Ramos (cell line): Measurements from ENCODE around the gene MEP1A.
"Not testable (repeated sequence)": the region's sequence is repeated elsewhere in the genome, so short reads cannot be mapped to it uniquely, and the experiment has no call there.

Experiments used
- in situ Hi-C: fragments of 300-500 bp; cut with MboI; formaldehyde crosslinking; loops from one replicate; pipeline ENCODE4 v1.14.3; 2022; ENCODE audit warnings: low sequenced_read_pairs; ENCODE audit not compliant: unreplicated experiment

Gene MEP1A

GRCh38 chr6:46821458-46821881 is 28.3 kb downstream of the MEP1A start:
- in situ Hi-C loops, result no loop called here

GRCh38 chr6:46828939-46829338 is 35.8 kb downstream of the MEP1A start:
- in situ Hi-C loops, result no loop called here

DNA sequence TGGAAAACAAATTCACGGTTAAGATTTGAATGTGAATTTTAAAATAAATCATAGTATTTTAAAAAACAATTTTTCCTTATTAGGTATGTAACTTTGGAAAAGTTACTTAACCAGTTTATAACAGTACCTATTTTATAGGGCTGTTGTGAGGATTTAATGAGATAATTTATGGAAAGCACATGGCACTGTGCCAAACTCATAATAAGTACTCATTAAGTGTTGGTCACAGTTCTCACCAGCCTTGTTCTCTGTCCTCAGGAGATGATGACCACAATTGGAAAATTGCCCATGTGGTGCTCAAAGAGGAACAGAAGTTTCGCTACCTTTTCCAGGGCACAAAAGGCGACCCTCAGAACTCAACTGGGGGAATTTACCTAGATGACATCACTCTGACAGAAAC is 39.6 kb downstream of the MEP1A start:
- in situ Hi-C loops, result no loop called here

DNA sequence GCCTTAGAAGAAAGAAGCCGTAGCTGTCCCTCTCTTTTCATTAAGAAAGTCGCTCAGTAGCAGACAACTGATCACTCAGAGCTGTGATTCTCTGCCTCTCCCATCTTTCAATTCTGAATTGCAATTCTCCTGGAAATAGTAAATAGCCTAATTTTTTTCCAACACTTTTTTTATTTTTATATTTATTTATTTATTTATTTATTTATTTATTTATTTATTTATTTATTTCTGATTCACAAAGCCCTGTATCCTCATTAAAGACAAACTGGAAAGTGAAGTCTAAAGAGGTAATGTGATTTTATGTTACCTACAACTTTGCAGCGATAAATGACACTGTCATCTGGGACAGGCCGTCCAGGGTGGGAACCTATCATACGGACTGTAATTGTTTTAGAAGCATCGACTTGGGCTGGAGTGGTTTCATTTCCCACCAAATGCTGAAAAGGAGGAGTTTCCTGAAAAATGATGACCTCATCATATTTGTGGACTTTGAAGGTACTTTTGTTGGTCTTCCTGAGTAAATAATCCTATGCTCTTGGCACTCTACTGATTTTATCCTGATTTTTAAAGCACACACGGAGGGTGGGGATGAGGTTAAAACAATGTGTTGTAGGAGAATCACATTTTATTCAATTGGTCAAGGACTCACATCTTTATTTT is 41.2 kb downstream of the MEP1A start:
- in situ Hi-C loops, result not testable (repeated sequence)

DNA sequence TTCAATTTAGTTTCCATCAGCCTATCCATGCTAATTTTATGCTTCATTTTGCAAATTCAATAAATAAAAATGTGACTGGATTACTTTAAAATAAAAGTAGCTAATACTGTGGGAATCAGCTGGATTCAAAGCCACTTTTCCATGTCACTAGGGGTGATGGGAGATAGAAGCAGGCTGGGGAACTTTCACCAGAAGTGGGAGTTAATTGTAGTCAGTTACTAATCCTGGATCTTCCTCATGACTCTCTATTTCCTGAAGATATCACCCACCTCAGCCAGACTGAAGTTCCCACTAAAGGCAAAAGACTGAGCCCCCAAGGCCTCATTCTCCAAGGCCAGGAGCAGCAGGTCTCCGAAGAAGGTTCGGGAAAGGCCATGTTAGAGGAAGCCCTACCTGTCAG is 41.8 kb downstream of the MEP1A start:
- in situ Hi-C loops, result not testable (repeated sequence)

- in situ Hi-C loops, result no loop called here
These were observed 44.8 kb downstream of the MEP1A start for GRCh38 chr6:46838033-46838432.

- in situ Hi-C loops, result not testable (repeated sequence)
These were observed 49.2 kb downstream of the MEP1A start for GRCh38 chr6:46842252-46842846.

- in situ Hi-C loops, result no loop called here
These were observed 51.9 kb downstream of the MEP1A start for GRCh38 chr6:46845126-46845525.

DNA sequence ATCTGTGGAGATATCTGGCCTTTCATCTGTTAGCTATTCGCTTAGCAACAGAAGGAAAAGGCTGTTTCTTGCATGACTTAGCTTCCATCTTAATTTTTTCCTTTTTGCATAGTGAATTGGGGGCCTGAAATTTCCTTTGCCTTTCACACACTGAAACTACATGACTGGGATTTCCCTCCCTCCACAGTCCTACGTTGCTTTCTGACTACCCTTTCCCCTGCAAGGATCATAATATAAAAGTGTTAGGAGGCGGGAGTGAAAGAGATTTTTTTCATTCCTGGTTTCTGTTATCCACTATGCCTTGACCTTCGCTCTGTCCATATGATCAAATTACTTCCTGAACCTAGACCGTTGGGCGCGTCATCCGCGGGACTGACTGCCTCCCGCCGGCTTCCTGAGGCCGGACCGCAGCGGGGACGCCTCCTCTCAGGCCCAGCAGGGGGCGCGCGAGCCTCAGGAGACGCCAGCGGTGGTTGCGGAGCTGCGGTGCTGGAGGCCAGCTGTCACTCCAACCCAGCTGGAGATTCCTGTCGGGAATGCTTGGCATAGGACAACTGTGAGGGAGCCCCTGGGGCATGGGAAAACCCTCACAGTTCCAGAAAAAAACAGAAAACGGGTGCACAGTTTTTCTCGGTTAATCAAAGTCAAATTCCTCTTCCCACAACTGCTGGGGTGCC is 55.6 kb downstream of the MEP1A start:
- in situ Hi-C loops, result no loop called here

DNA sequence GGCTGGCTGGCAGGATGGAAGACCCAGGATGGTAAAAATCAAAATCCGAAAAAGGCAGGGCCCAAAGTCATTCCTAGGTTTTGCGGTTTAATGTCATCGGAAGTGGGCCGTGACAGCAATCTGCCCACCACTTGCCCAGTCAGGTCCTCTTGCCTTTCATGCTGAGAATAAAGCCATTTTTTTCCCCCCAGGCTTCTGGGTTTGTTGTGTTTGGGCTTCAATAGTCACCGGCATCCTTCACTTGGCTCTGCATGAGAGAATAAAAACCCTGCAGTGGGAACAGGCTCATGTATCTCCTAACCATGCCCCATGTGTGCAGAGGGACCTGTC is 56.1 kb downstream of the MEP1A start:
- in situ Hi-C loops, result no loop called here

GRCh38 chr6:46850792-46851191 is 57.6 kb downstream of the MEP1A start:
- in situ Hi-C loops, result loop anchor here (25.0 kb wide), 1 partner anchor 462 kb away; the partner anchor contains the start of gene TNFRSF21

DNA sequence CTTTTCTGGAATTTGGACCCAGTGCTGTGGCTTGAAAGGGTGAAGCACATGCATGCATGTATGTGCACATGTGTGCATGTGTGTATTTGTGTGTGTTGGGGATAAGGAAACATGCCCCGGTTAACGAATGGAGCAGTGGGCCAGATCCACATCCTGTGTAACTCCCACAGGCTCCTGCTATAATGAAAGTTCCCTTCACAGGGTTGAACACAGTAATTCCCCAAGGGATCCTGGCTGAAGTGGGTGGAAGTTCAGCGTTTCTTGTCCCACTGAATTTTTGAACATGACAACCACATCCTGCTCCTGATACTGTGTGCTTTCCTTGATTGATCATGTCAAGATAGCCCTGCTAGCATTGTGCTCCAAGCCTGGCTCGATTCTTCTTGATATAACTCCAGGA is 58.4 kb downstream of the MEP1A start:
- in situ Hi-C loops, result loop anchor here (25.0 kb wide), 1 partner anchor 461 kb away; the partner anchor contains the start of gene TNFRSF21

- in situ Hi-C loops, result loop anchor here (25.0 kb wide), 1 partner anchor 456 kb away; the partner anchor contains the start of gene TNFRSF21
These were observed 62.8 kb downstream of the MEP1A start for GRCh38 chr6:46855966-46856365.

DNA sequence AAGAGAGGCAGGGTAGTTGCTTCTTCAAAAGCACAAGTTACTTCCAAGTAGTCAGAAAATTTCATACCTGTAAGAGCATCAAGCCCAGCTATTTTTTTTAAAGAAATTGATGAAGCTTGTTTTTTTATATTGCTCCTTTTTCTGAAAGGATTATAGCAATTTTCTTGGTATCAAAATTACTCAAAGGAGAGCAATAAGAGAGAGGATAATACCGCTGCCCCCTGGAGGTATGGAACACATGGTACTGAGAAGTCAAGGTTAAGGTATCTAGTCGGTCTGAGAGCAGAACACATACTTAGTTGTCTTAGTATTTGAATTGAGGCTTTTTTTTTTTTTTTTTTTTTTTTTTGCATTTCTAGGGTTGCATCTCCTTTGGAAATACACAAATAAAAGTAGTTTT is 69.2 kb downstream of the MEP1A start:
- in situ Hi-C loops, result loop anchor here (25.0 kb wide), 1 partner anchor 450 kb away; the partner anchor contains the start of gene TNFRSF21

GRCh38 chr6:46863791-46864190 is 70.6 kb downstream of the MEP1A start:
- in situ Hi-C loops, result loop anchor here (25.0 kb wide), 1 partner anchor 449 kb away; the partner anchor contains the start of gene TNFRSF21

- in situ Hi-C loops, result loop anchor here (25.0 kb wide), 1 partner anchor 447 kb away; the partner anchor contains the start of gene TNFRSF21
These were observed 72.0 kb downstream of the MEP1A start for GRCh38 chr6:46865221-46865620.

- in situ Hi-C loops, result loop anchor here (25.0 kb wide), 1 partner anchor 445 kb away; the partner anchor contains the start of gene TNFRSF21
These were observed 74.2 kb downstream of the MEP1A start for GRCh38 chr6:46867411-46867810.

DNA sequence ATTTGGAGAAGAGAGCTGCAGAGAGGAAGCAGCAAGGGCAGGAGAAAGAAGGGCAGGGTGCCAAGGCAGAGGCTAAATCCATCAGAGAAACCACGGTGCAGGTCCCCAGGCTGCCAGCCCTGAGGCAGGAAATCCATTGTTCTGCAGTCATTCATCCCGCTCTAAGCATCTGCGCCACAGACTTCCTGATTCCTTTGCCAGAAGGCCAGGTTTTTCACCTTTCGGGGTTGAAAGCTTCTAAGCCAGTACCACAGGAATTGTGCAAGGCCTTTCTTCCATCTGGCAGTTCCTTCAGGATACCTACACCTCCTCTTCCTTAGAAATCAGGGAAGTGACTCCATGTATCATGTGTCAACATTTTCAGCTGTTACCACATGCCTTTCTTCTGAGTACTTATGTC is 82.9 kb downstream of the MEP1A start:
- in situ Hi-C loops, result no loop called here

DNA sequence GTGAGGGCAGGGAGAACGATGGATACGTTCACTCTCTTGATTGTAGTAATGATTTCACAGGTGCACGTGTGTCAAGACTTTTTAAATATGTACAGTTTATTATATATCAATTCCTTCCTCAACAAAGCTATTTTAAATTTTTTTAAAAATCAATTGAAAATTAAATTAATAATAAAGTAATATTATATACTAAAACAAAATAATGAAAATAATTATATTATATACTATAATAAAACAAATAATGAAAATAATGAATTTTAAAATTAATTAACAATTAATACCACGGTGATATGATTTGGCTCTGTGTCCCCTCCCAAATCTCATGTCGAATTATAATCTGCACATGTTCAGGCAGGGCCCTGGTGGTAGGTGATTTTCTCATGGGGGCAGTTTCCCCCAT is 85.8 kb downstream of the MEP1A start:
- in situ Hi-C loops, result no loop called here

- in situ Hi-C loops, result no loop called here
These were observed 89.5 kb downstream of the MEP1A start for GRCh38 chr6:46882645-46883044.

DNA sequence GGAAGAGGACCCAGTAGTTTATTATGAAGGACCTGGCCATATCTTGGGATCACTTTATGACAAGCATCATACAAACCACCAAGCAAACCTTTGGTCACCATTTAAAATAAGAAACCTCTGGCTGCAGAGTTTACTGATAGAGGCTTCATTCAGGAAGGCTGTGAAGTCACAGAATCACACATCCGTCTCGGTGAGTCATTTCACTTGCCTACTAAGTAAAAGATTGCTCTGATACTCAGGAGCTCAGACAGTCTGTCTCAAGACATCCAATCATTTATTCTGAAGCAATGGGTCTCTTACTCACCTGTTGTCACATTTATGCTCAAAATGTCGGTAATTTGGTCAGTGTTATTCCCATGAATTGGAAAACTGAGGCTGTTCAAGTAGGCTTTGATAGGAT is 94.8 kb downstream of the MEP1A start:
- in situ Hi-C loops, result no loop called here
